ENCODE measurements around the gene AGMO. TPM values are rescaled to one million over a fixed set of nuclear protein-coding genes. Genes with fewer than 3 reads are reported as not detected.
"Not testable (repeated sequence)": the region's sequence is repeated elsewhere in the genome, so short reads cannot be mapped to it uniquely, and the experiment has no call there.

Gene AGMO
- total and polyA plus RNA-seq, 2 donors from 2014 or later = 1.4 to 4.5 TPM

- Histone ChIP-seq H3K27ac (ENCODE audit: low read depth in 2 of 2, low read length in 2 of 2) (no peak overlapping the region), H3K4me3 (ENCODE audit: low read length in 3 of 3) (no peak overlapping the region), H3K27me3 (ENCODE audit: control insufficient read depth, insufficient read depth, low read length) (no peaks in the 10 kb centered on the region), H3K9ac (ENCODE audit: low read length in 3 of 3) (no peak overlapping the region), H3K4me1 (ENCODE audit: control insufficient read depth in 2 of 3, insufficient read depth in 2 of 3, low read depth in 1 of 3, low read length in 3 of 3) (no peaks in the 10 kb centered on the region), H3K36me3 (ENCODE audit: control insufficient read depth in 2 of 3, insufficient read depth in 3 of 3, low read length in 3 of 3) (no peaks in the 10 kb centered on the region), H3K9me3 (ENCODE audit: control insufficient read depth in 2 of 3, insufficient read depth in 1 of 3, low read length in 3 of 3) (no peaks in the 10 kb centered on the region)
- DNase-seq (no peak), FAIRE-seq (no peak)
- intact Hi-C loops (cut with DNase I) = no loop called here
- no peak for TF ChIP-seq CTCF (IDR thresholded peaks at IDR 0.05; ENCODE audit: borderline replicate concordance, extremely low read depth, insufficient read depth)
These were observed 7.1 kb downstream of the AGMO start for GRCh38 chr7:15554744-15555143.

- Histone ChIP-seq H3K4me1 (ENCODE audit: control insufficient read depth in 2 of 3, insufficient read depth in 2 of 3, low read depth in 1 of 3, low read length in 3 of 3) (no peaks in the 10 kb centered on the region), H3K9ac (ENCODE audit: low read length in 3 of 3) (no peak overlapping the region), H3K36me3 (ENCODE audit: control insufficient read depth in 2 of 3, insufficient read depth in 3 of 3, low read length in 3 of 3) (no peaks in the 10 kb centered on the region), H3K27ac (ENCODE audit: low read depth in 2 of 2, low read length in 2 of 2) (no peak overlapping the region), H3K27me3 (ENCODE audit: control insufficient read depth, insufficient read depth, low read length) (no peaks in the 10 kb centered on the region), H3K4me3 (ENCODE audit: low read length in 3 of 3) (no peak overlapping the region), H3K9me3 (ENCODE audit: control insufficient read depth in 2 of 3, insufficient read depth in 1 of 3, low read length in 3 of 3) (no peaks in the 10 kb centered on the region)
- TF ChIP-seq CTCF (IDR thresholded peaks at IDR 0.05; ENCODE audit: borderline replicate concordance, extremely low read depth, insufficient read depth) = no peak
- DNase-seq (no peak), FAIRE-seq (no peak)
- intact Hi-C loops (cut with DNase I) = no loop called here
These were observed 7.7 kb downstream of the AGMO start for GRCh38 chr7:15554081-15554480.

- H3K4me3 ChIP-seq (ENCODE audit: low read length in 3 of 3); H3K9me3 ChIP-seq (ENCODE audit: control insufficient read depth in 2 of 3, insufficient read depth in 1 of 3, low read length in 3 of 3); FAIRE-seq; H3K4me1 ChIP-seq (ENCODE audit: control insufficient read depth in 2 of 3, insufficient read depth in 2 of 3, low read depth in 1 of 3, low read length in 3 of 3); DNase-seq; H3K27ac ChIP-seq (ENCODE audit: low read depth in 2 of 2, low read length in 2 of 2); H3K9ac ChIP-seq (ENCODE audit: low read length in 3 of 3); intact Hi-C loops (cut with DNase I); H3K27me3 ChIP-seq (ENCODE audit: control insufficient read depth, insufficient read depth, low read length); H3K36me3 ChIP-seq (ENCODE audit: control insufficient read depth in 2 of 3, insufficient read depth in 3 of 3, low read length in 3 of 3): not testable (repeated sequence)
These were observed 14.5 kb downstream of the AGMO start for GRCh38 chr7:15547320-15547719.

- TF ChIP-seq CTCF (IDR thresholded peaks at IDR 0.05; ENCODE audit: borderline replicate concordance, extremely low read depth, insufficient read depth) = no peak
- intact Hi-C loops (cut with DNase I) = no loop called here
- no peak overlapping the region for H3K4me3 ChIP-seq (ENCODE audit: low read length in 3 of 3)
- H3K4me1 ChIP-seq (ENCODE audit: control insufficient read depth in 2 of 3, insufficient read depth in 2 of 3, low read depth in 1 of 3, low read length in 3 of 3) = no peaks in the 10 kb centered on the region
- H3K36me3 ChIP-seq (ENCODE audit: control insufficient read depth in 2 of 3, insufficient read depth in 3 of 3, low read length in 3 of 3) = no peaks in the 10 kb centered on the region
- H3K9me3 ChIP-seq (ENCODE audit: control insufficient read depth in 2 of 3, insufficient read depth in 1 of 3, low read length in 3 of 3) = no peaks in the 10 kb centered on the region
- H3K27me3 ChIP-seq (ENCODE audit: control insufficient read depth, insufficient read depth, low read length) = no peaks in the 10 kb centered on the region
- no peak overlapping the region for H3K27ac ChIP-seq (ENCODE audit: low read depth in 2 of 2, low read length in 2 of 2)
- no peak for FAIRE-seq
- no peak for DNase-seq
- no peak overlapping the region for H3K9ac ChIP-seq (ENCODE audit: low read length in 3 of 3)
These were observed 15.5 kb downstream of the AGMO start for GRCh38 chr7:15546272-15546792.

Measured in kidney (tissue), 14 donors.